M059J (cell line): ENCODE results near the gene GPBP1L1. TPM values are rescaled to one million over a fixed set of nuclear protein-coding genes. Genes with fewer than 3 reads are reported as not detected.
"Not testable (repeated sequence)": the region's sequence is repeated elsewhere in the genome, so short reads cannot be mapped to it uniquely, and the experiment has no call there.

Experiments
- DNase-seq: peaks from one replicate; pipeline ENCODE4 v3.0.0-alpha.2; 2012; ENCODE audit warnings: low read depth
- total RNA-seq: library from RNA; depleted of rRNA; stranded (reverse); fragments of >200 nt; shearing (Covaris generic); gene quantifications from 2 replicates; pipeline ENCODE4 v1.2.3, GENCODE V29; 2014; rRNA removed

The GPBP1L1 gene
- total RNA-seq: 140 and 145 TPM in 2 replicates

GRCh38 chr1:45686288-45687013 is at the start of gene GPBP1L1:
Gene GPBP1L1, minus strand, starts transcription at chr1:45686533. Its CDS starts 27,446 bp downstream, at chr1:45659087.
- DNase-seq: peak; percentile 95

- no peak for DNase-seq
These were observed 44.5 kb upstream of the GPBP1L1 start for GRCh38 chr1:45730780-45731319.

GRCh38 chr1:45730075-45730779 is 43.9 kb upstream of the GPBP1L1 start:
- DNase-seq: no peak

GRCh38 chr1:45726007-45726406 is 39.7 kb upstream of the GPBP1L1 start:
- not testable (repeated sequence) for DNase-seq

GRCh38 chr1:45723248-45723930 is 37.1 kb upstream of the GPBP1L1 start:
- DNase-seq: no peak

- DNase-seq: peak; percentile 15
These were observed 36.5 kb upstream of the GPBP1L1 start for GRCh38 chr1:45722809-45723208.

GRCh38 chr1:45721207-45721606 is 34.9 kb upstream of the GPBP1L1 start:
- DNase-seq: no peak

- DNase-seq: no peak
These were observed 32.0 kb upstream of the GPBP1L1 start for GRCh38 chr1:45718289-45718688.

- DNase-seq: not testable (repeated sequence)
These were observed 31.1 kb upstream of the GPBP1L1 start for GRCh38 chr1:45717386-45717785.

GRCh38 chr1:45716700-45717099 is 30.4 kb upstream of the GPBP1L1 start:
- no peak for DNase-seq

- no peak for DNase-seq
These were observed 27.4 kb upstream of the GPBP1L1 start for GRCh38 chr1:45713711-45714110.

GRCh38 chr1:45704637-45705036 is 18.3 kb upstream of the GPBP1L1 start:
- DNase-seq: no peak

- no peak for DNase-seq
These were observed 8.5 kb upstream of the GPBP1L1 start for GRCh38 chr1:45694823-45695222.

- DNase-seq: not testable (repeated sequence)
These were observed 7.5 kb upstream of the GPBP1L1 start for GRCh38 chr1:45693811-45694210.

GRCh38 chr1:45687754-45688740 is 1.7 kb upstream of the GPBP1L1 start, which contains the start of gene TMEM69:
Gene TMEM69, plus strand, starts transcription at chr1:45688181. Its CDS starts 2,888 bp downstream, at chr1:45691069.
- DNase-seq: peak; percentile 88

- peak; percentile 99 for DNase-seq
These were observed 851 bp upstream of the GPBP1L1 start for GRCh38 chr1:45687014-45687753.

- peak; percentile 63 for DNase-seq
These were observed 382 bp downstream of the GPBP1L1 start for GRCh38 chr1:45686015-45686287.

- no peak for DNase-seq
These were observed 872 bp downstream of the GPBP1L1 start for GRCh38 chr1:45685308-45686014.

GRCh38 chr1:45684402-45684801 is 1.9 kb downstream of the GPBP1L1 start:
- DNase-seq: no peak

GRCh38 chr1:45682942-45683341 is 3.4 kb downstream of the GPBP1L1 start:
- DNase-seq: no peak
